Stimulated activated CD8-positive, alpha-beta memory T cell treated with anti-CD3 and anti-CD28 coated beads, Interleukin-12 subunit alpha, Interleukin-12 subunit beta, amount 100 ng/mL, for 24 hours (primary cell): ENCODE data around the gene PRKCE.

Source experiments
- DNase-seq: peaks from one replicate; pipeline ENCODE4 v3.0.0-alpha.2; 2020; ENCODE audit errors: extremely low read depth

Gene PRKCE

DNA sequence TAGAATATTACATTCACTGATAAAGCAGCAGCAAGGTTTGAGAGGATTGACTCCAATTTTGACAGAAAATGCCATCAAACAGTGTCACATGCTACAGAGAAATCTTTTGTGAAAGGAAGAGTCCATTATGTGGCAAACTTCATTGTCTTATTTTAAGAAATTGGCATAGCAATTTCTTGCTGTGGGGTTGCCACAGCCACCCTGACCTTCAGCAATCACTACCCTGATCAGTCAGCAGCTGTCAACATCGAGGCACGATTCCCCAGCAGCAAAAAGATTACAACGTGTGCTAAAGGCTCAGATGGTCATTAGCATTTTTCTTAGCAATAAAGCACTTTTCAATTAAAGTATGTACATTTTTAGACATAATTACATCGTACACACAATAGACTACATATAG lies 74.7 kb downstream of the PRKCE start:
- DNase-seq = no peak

DNA sequence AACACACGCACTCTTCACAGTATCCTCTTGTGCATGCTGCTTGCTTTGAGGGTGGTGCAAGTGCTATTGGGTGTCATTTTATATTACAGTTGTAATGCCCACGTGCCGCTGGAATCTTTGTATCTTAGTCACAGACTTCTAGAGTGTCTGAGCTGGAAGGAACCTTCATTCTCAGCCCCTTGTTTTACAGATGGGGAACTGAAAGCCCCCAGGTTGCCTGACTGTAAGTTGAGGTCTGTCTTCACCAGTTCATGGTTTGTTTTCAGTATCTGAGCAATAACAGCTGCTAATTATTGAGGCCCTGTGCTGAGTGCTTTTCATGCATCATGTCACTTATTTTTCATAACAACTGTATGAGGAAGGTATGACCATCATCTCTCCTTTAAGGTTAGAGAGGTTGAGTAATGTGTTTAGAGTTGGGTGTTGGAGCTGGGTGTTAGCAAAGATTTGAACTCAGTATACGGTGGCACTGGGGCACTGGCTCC lies 77.0 kb downstream of the PRKCE start:
- no peak for DNase-seq

DNA sequence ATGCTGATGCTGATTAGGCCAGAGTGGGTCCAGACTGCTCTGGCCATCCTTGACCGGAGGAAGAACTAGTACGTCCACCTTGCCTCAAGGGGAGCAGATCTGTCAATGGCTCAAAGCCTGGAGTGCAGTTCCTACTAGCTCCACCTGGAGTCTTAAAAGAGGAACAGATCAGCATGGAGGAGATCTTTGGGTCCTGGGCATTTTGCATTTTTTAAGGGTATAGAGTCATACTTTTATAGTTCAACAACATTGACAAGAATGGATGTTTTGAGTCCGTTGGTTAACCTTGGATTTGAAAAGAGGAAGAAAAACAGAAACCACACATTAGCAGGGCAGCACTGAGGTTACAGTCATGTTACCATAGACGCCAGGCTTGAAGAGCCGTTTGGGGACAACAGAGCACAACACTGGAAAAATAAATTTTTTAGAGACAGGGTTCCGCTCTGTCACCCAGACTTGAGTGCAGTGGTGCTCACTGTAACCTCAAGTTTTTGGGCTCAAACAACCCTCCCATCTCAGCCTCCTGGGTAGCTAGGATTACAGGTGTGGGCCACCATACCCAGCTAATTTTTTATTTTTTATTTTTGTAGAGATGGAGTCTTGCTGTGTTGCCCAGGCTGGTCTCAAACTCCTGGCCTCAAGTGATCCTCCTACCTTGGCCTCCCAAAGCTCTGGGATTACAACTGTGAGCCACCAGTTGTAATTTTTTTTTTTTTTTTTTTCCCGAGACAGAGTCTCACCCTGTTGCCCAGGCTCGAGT lies 78.5 kb downstream of the PRKCE start:
- DNase-seq = no peak

DNA sequence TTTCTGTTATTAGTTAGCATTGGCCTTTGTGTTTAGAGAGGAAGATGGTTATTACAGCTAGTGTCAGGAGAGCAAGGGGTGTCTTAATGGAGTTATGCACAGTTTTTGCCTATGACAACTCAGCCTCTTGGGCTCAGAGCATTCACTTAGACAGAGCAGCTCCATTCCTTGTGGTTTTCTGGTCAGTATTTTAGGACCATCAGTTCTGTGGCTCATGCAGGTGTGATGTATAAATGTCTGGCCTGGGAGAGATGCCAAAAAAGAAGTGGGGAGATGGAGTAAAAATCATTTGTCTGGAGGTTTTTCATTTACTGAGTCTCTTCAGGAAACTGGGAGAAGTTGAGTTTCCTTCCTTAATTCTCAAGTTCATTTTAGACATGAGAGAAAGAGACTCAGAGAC lies 79.7 kb downstream of the PRKCE start:
- DNase-seq = no peak

DNA sequence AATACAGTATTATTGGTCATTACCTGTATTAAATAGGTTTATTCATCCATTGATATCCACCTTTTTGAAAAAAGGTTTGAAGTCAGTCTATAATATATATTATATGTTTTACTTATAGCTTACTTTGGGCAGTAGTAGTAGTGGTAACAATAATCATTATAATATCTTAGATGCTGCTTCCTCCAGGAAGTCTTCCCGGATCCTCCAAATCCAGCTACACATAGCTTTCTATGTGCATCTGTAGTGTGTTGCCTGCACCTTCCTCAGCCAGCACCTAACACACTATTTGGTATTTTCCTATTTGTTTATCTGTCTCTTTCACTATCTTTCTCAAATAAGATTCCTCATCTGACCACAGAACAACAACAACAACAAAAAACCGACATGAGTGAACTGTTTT lies 81.0 kb downstream of the PRKCE start:
- no peak for DNase-seq

DNA sequence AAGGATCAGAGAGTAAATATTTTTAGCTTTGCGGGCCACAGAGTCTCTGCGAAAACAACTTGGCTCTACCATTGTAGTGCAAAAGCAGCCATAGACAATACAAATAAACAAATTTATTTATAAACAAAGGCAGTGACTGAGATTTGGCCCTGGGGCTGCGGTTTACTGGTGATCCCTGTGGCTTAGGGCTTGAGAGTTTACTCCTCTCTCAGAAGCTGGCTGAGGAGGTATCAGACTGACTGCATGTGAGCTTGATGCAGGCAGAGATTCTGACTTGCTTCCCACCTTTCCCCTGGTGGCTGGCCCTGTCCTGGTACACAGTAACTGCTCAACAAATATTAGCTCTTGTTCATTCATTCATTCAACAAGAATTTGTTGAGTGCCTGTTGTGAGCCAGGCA lies 81.5 kb downstream of the PRKCE start:
- DNase-seq = no peak

DNA sequence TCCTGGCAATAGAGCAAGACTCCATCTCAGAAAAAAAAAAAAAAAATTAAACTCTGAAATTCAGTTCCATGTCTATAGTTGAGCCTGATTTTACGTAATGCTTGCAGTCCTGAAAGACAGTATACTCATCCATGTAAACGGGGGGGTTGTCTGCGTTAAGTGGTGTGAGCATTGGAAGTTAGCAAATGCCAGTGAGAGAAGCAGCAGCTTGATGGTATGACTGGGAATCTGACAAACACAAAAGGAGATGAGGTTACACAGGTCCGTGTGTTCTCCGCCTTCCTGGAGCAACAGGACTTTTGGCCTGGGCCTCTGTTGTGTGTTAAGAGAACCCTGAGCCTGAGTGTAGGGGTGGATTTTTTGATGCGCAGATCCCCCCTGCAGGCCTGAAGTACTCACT lies 82.9 kb downstream of the PRKCE start:
- no peak for DNase-seq

DNA sequence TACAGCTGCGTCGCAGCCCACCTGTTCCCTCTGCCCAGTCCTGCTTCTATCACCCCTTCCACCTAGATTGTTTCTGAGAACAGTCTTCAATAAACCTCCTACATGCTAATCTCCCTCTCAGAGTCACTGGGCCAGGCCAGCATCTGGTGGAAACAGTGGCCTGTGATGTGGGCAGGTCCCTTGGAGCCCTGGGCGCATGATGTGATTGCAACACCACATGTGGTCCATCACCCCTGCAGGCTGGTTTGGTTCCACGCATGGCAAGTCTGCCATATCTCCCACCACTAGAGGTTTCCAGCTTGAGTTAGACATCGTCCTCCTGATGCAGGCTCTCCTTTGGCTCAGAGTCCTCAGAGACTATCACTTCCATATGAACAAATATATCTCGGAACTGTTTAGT lies 83.5 kb downstream of the PRKCE start:
- no peak for DNase-seq

DNA sequence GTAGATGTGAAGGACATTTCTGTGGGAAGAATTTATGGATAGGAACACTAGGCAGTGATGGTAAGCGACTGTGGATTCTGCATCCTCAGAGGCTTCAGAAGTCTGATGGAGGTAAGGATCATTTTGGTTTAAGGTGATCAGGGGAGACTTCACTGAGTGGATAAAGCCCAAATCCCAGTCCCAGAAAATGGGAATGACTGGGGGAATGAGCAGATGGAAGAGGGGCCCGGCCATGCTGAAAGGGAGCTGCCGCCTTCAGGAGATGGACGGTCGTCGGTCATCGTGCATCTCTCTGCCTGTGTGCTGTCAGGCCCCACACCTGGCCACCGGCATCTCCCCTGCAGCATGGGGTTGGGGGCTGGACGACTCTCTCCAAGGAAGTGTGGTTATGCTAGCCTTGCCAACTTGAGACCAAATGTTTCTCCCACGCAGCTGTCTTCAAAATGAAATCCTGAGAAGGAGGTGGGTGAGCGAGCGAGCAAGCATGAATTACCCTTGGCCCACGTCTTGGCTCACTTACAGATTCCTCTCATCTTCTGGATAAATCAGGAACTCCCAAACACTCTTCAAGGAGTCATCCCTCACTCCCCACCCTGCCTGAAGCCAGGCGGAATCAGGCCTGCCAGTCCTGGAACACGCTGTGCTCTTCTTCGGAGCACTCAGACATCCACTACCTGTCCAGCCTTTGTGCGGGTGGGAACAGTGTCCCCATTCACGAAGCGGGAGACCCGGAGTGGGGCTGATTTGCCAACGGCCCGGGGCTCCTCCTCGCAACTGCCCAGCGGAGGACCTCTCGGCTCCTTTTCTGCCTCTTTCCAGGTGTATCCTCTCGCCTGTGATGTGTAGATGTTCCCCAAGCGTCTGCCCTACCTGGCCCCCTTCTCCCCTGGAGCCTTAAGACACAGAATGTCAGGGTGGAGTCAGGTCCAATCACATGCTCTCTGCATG lies 85.6 kb downstream of the PRKCE start:
- no peak for DNase-seq

DNA sequence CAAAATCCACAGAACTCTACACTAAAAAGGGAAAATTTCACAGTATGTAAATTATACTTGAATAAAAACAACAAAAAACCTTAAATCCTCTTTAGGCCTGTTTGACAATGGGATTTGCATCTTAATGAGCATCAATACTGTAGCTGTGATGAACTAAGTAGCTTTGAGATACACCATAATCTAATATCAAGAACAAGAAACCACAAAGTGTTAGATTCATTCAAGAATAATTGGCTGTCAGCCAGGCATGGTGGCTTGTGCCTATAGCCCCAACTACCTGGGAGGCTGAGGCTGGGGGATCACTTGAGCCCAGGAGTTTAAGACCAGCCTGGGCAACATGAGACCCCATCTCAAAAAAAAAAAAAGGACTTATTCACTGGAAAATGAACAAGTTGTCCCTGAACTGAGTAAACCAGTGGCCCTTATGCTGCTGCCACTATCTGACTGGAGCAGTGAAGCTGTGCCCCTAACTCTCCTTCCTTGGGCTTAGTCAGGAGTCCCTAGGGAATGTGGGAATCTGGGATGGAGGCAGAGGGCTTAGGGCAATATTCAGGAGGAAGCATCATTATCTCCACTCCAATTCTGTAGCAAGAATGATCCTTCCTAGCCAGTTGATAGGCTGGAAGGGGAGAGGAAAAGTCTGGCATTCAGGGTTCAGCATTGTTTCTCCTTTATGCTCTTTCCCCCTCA lies 88.5 kb downstream of the PRKCE start:
- DNase-seq = no peak

DNA sequence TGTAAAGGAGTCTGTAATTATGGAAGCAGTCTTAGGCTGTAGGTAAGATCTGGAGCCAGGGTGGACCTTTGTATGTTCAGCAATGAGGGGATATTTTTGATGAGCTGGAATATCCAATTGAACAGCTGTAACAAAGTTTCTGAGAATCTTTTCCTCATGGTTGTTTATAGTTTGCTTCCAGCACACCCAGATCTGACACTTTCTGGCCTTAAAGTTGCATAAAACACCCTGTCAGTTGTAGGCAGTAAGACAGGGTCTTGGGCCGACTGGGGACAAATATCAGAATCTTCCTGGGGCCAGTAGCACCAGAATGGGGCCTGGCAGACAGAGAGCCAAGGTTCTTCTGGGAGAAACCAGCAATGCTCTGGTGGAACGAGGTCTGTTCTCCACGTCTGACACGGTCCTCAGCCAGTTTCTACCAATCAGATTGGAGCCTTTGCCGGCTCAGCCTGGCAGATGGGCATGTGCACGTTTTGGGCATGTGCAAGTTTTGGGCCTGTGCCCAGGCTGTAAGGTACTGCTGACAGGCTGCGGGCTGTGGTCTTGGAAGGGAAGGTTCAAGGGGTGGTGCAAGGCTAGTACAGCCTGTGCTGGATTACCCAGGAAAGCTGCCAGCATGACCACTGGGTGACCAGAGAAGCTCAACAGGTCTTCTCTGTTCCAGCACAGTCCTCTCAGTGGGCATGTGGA lies 89.8 kb downstream of the PRKCE start:
- no peak for DNase-seq

DNA sequence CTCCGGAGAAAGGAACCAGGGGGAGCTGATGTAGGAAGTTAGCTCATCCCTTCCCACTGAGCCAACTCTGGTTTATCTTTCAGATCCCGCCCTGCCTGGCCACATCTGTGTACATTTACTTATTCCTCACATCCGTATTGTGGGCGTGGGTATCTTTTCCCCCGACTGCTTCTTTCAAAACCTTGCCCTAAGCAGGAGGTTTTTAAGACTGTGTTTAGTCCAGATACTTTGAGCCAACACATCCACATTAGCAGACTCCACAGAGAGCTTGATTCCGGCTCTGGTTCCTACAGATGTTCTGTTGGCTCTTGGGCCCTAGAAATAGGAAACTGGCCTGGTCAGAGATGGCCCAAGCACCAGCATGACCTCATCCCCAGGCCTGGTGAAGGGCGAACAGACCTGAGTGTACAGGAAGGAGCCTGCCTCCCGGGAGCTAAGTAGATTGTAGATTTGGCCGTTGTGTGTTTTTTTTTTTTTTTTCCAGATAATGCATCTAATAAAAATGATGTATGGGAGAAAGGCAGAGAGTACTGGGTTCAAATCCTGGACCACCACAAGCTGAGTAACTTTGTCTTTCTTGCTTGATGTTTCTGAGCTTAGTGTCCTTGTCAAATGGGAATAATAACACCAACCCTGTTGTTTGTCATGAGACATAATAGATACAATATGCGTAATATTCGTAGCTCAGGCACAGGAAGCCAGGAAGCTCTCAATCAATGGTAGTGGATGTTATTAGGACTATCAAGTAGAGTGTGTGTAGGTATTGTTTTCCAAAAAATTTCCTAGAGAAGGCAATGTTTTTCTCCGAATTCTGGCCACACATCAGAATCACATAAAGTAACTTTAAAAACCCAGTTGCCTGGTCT lies 92.3 kb downstream of the PRKCE start:
- DNase-seq = no peak

DNA sequence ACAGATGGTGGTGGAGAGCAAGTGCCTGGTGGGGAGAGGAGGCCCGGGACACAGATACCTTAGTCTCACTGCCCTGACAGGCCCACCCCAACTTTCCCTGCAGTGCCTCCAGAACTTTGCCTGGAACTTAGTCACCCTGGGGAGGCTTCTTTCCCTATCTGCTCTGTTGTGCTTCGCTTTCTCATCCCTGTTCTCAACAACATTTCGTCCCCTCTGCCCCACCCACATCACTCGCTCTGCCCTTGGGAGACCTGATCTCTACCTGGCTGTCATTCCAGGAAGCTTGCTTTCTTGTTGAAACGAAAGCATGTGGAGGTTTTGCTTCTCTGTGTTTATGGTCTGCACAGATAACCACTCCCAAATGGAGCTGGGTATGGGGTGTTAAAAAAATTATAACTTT lies 93.8 kb downstream of the PRKCE start:
- DNase-seq = no peak

DNA sequence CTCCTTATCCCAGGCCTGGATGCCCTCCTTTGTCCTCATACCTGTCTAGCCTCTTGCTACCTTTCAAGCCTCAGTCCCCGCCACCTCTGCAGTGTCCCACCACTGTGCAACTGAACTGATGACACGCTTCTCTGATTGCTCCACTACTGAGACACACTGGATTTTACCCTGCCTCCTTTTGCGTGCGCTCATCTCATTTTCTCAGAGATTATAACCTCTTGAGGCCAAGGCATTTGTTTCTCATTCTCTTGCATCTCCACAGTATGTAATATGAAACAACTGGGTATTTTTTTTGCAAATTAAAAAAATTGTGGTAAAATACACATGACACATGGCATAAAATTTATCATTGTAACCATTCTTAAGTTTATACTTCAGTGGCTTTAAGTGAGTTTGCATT lies 95.4 kb downstream of the PRKCE start:
- DNase-seq = no peak

DNA sequence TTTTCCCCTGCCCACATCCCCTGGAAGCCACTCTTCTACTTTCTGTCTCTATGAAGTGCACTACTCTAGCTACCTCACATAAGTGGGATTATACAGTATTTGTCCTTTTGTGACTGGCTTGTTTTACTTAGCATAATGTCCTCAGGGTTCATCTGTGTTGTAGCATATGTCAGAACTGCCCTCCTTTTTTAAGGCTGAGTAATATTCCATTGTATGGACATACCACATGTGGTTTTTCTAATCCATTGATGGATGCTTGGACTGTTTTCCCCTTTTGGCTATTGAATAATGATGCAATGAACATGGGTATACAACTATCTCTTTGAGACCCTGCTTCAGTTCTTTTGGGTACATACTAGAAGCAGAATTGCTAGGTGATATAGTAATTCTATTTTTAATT lies 95.9 kb downstream of the PRKCE start:
- DNase-seq = no peak

DNA sequence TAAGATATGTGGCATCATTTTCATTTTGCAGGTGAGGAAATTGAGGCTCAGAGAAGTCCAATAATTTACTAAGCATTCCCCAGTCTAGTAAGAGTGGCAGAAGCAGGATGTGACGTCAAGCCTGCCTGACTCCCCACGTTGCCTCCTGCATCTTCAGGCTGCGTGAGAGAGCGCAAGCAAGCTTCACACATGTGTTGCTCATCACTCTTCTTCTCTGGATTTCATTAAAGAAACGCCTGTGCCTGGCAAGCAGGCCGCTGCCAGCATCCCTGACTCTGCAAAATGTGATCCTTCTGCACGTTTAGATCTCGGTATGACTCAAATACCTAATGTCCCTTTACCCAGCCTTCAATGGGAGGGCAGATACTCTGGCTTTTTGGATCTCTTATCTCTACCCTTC lies 96.8 kb downstream of the PRKCE start:
- DNase-seq = no peak

DNA sequence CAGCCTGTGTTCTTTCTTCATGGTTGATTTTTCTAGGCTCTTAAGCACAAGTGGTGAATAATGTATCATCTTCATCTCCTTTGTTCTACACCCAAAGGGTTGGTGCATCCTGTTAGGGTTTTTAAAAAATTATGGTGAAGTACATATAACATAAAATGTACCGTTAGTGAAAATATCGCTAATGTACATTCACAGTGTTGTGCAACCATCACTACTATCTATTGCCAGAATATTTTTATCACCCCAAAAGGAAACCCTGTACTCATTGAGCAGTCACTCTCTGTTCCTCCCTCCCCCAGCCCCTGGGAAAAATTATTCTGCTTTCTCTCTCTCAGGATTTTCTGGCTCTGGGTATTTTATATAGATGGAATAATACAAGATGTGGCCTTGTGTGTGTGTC lies 98.5 kb downstream of the PRKCE start:
- DNase-seq = no peak

DNA sequence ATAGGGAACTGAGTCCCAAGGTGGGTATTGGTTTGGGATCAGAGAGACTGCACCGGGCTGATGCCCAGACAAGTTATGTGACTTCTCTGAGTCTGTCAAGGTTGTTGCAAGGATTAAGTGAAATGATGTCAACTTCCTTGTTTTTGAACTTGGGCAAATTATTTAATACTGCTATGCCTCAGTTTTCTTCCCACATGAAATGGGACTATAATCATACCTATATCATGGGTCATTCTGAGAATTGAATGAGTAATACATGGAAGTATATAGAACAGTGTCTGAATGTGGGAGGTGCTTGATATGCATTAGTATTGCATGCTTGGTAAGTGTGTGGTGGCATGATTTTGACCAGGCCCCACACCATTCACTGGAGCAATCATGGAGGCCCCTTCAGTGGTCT lies 99.0 kb downstream of the PRKCE start:
- DNase-seq = no peak

DNA sequence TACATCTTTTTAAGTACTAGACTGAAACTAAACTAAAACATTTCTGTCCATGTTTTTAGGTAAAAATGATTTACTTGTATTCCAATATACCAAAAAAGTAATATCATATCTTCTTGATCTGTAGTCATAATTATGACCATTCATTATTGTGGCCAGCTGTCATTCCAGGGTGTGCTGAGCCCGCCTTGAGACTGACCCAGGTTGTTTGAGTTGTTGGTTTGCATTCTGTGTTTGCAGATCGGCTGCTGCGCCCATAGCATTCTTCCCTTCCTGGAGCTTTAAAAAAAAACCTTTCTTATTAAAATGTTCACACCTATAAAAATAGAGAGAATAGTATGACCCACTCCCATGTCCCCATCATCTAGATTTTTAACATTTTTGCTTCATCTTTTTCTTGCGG lies 101.9 kb downstream of the PRKCE start:
- no peak for DNase-seq

DNA sequence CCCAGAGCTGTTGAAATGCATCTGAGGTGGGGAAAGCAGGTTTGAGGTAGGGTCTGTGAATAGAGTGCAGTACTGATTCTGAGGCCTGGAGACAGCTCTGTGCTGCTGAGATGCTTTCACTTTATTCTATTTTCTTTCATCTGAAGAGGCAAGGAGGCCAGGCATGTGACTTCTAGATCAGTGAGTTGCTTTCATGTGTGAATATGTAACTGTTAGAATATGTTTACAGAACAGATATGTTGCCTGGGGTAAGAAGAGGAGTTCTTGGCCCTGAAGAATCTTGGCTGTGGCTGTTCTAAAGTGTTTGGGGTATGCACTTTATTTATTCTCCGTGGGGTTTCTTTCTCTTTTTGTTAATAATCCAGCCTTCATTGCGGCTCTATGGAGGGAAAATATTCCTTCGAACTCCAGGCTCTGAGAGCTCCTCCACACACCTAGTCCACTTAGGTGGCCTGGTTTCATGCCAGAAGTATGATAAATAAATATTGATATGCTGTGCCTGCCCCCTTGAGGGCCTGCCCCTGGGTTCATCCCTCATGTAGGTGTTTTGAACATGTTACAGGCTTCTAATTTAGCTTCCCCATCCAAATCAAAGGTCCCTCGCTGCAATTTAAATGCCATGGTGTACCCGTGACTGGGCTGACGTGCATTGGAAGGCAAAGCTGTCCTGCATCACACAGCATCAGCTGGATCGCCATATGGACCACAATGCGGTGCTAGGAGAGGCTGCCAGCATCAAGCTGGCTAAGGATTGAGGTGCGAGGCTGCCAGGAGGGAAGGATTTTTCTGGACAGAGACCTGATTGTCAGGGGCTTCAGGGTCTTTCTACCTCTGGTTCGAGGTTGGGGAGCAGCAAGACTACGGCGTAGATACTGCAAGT lies 102.9 kb downstream of the PRKCE start:
- DNase-seq = no peak
